H9 (cell line): ENCODE measurements around the gene KCNH4. TPM values are rescaled to one million over a fixed set of nuclear protein-coding genes. Genes with fewer than 3 reads are reported as not detected.

Experiments
- DNase-seq: peaks from one replicate; pipeline ENCODE4 v3.0.0-alpha.2; 2017
- H2AFZ ChIP-seq: one replicate; pipeline ENCODE4 v1.6.1; 2013; ENCODE audit warnings: mild to moderate bottlenecking, low read length, control low read depth, moderate library complexity
- H2AK5ac ChIP-seq: 2 replicates; pipeline ENCODE4 v1.6.1; 2013; ENCODE audit warnings: low read length, control low read depth, mixed read lengths; ENCODE audit not compliant: insufficient read length
- H2BK120ac ChIP-seq: one replicate; pipeline ENCODE4 v1.6.1; 2013; ENCODE audit warnings: low read depth, mild to moderate bottlenecking, low read length, control low read depth, inconsistent platforms; ENCODE audit not compliant: poor library complexity, severe bottlenecking
- H2BK12ac ChIP-seq: 2 replicates; pipeline ENCODE4 v1.6.1; 2013; ENCODE audit warnings: low read length, control low read depth, mixed read lengths, low read depth; ENCODE audit not compliant: insufficient read length
- H2BK15ac ChIP-seq: 2 replicates; pipeline ENCODE4 v1.6.1; 2013; ENCODE audit warnings: low read depth, low read length, control low read depth
- H2BK20ac ChIP-seq: one replicate; pipeline ENCODE4 v1.6.1; 2013; ENCODE audit warnings: low read depth, mild to moderate bottlenecking, low read length, control low read depth, inconsistent platforms; ENCODE audit not compliant: poor library complexity, severe bottlenecking
- H2BK5ac ChIP-seq: 2 replicates; pipeline ENCODE4 v1.6.1; 2013; ENCODE audit warnings: low read length, control low read depth, mixed read lengths; ENCODE audit not compliant: insufficient read length
- H3K14ac ChIP-seq: 2 replicates; pipeline ENCODE4 v1.6.1; 2013; ENCODE audit warnings: low read length, control low read depth; ENCODE audit not compliant: insufficient read depth
- H3K18ac ChIP-seq: 2 replicates; pipeline ENCODE4 v1.6.1; 2013; ENCODE audit warnings: low read depth, mild to moderate bottlenecking, mixed read lengths, low read length, control low read depth; ENCODE audit not compliant: insufficient read length
- H3K23ac ChIP-seq: 2 replicates; pipeline ENCODE4 v1.6.1; 2013; ENCODE audit warnings: low read length, control low read depth, mixed read lengths, low read depth; ENCODE audit not compliant: insufficient read length
- H3K23me2 ChIP-seq: 2 replicates; pipeline ENCODE4 v1.6.1; 2013; ENCODE audit warnings: low read depth, mild to moderate bottlenecking, mixed read lengths, low read length, control low read depth; ENCODE audit not compliant: insufficient read length, poor library complexity, severe bottlenecking
- H3K27ac ChIP-seq: 2 replicates; pipeline ENCODE4 v1.5.1; 2013; ENCODE audit warnings: low read length, control low read depth, mixed read lengths, low read depth; ENCODE audit not compliant: insufficient read length
- H3K27me3 ChIP-seq: 2 replicates; pipeline ENCODE4 v1.6.1; 2013; ENCODE audit warnings: low read length, control low read depth, inconsistent platforms; ENCODE audit not compliant: insufficient read depth
- H3K4ac ChIP-seq: 2 replicates; pipeline ENCODE4 v1.6.1; 2013; ENCODE audit warnings: low read depth, mild to moderate bottlenecking, control low read depth, inconsistent platforms, low read length, moderate library complexity
- H3K4me1 ChIP-seq: 2 replicates; pipeline ENCODE4 v1.6.1; 2013; ENCODE audit warnings: low read length, control low read depth, inconsistent platforms; ENCODE audit not compliant: insufficient read depth
- H3K4me2 ChIP-seq: 2 replicates; pipeline ENCODE4 v1.6.1; 2013; ENCODE audit warnings: low read length, control low read depth, mixed read lengths; ENCODE audit not compliant: insufficient read length, insufficient read depth
- H3K56ac ChIP-seq: 2 replicates; pipeline ENCODE4 v1.6.1; 2013; ENCODE audit warnings: low read depth, mild to moderate bottlenecking, mixed read lengths, low read length, control low read depth; ENCODE audit not compliant: insufficient read length
- H3K79me1 ChIP-seq: 2 replicates; pipeline ENCODE4 v1.6.1; 2013; ENCODE audit warnings: low read depth, mild to moderate bottlenecking, moderate library complexity, low read length, control low read depth, inconsistent platforms; ENCODE audit not compliant: insufficient read depth, poor library complexity, severe bottlenecking
- H3K79me2 ChIP-seq: 2 replicates; pipeline ENCODE4 v1.6.1; 2013; ENCODE audit warnings: low read length, control low read depth, inconsistent platforms; ENCODE audit not compliant: insufficient read depth
- H3K9ac ChIP-seq: 2 replicates; pipeline ENCODE4 v1.6.1; 2013; ENCODE audit warnings: low read length, control low read depth, mixed read lengths; ENCODE audit not compliant: insufficient read length; ENCODE audit errors: extremely low read depth
- H3K9me3 ChIP-seq: one replicate; pipeline ENCODE4 v1.6.1; 2013; ENCODE audit warnings: low read depth, low read length, inconsistent platforms; ENCODE audit not compliant: control insufficient read depth
- H3T11ph ChIP-seq: one replicate; pipeline ENCODE4 v1.6.1; 2013; ENCODE audit warnings: mild to moderate bottlenecking, low read length, control low read depth, inconsistent platforms
- H4K20me1 ChIP-seq: one replicate; pipeline ENCODE4 v1.6.1; 2013; ENCODE audit not compliant: control insufficient read depth, insufficient read length, insufficient read depth
- H4K5ac ChIP-seq: 2 replicates; pipeline ENCODE4 v1.6.1; 2013; ENCODE audit warnings: low read depth, mild to moderate bottlenecking, mixed read lengths, low read length, control low read depth; ENCODE audit not compliant: insufficient read length
- H4K8ac ChIP-seq: replicated peaks from 2 replicates; pipeline ENCODE4 v1.6.1; 2013; ENCODE audit warnings: low read length, control low read depth, mixed read lengths, low read depth; ENCODE audit not compliant: insufficient read length
- H4K91ac ChIP-seq: 2 replicates; pipeline ENCODE4 v1.6.1; 2013; ENCODE audit warnings: low read depth, mild to moderate bottlenecking, moderate library complexity, mixed read lengths, low read length, control low read depth; ENCODE audit not compliant: insufficient read length
- H3K27ac Mint-ChIP-seq, 3 experiments: 2 replicates in 2 of 3; 3 replicates in 1 of 3; pipeline ENCODE4 v1.8.0; 2020 to 2021; ENCODE audit warnings: mixed read lengths in 3 of 3, mild to moderate bottlenecking in 1 of 3, moderate library complexity in 1 of 3
- H3K27me3 Mint-ChIP-seq: 2 replicates; pipeline ENCODE4 v1.8.0; 2021; ENCODE audit warnings: low read depth, mild to moderate bottlenecking, moderate library complexity, mixed read lengths
- H3K36me3 Mint-ChIP-seq, 3 experiments: 2 replicates in 2 of 3; 3 replicates in 1 of 3; pipeline ENCODE4 v1.8.0; 2020 to 2021; ENCODE audit warnings: low read depth in 3 of 3, mixed read lengths in 3 of 3; ENCODE audit not compliant: insufficient read depth in 1 of 3
- H3K4me1 Mint-ChIP-seq, 2 experiments: 2 replicates each; pipeline ENCODE4 v1.8.0; 2020; ENCODE audit warnings: mixed read lengths in 2 of 2
- H3K4me3 Mint-ChIP-seq, 2 experiments: 2 replicates in 1 of 2; 3 replicates in 1 of 2; pipeline ENCODE4 v1.8.0; 2020 to 2021; ENCODE audit warnings: mild to moderate bottlenecking in 2 of 2, mixed read lengths in 2 of 2, moderate library complexity in 1 of 2
- H3K9me3 Mint-ChIP-seq, 2 experiments: 2 replicates in 1 of 2; 3 replicates in 1 of 2; pipeline ENCODE4 v1.8.0; 2020; ENCODE audit warnings: mild to moderate bottlenecking in 2 of 2, mixed read lengths in 2 of 2, moderate library complexity in 1 of 2
- WGBS: extraction: QIAGEN DNeasy Blood & Tissue Kit; methylation state at CpG from one replicate; pipeline ENCODE4 v1.1.7; 2013; ENCODE audit warnings: missing lambda C conversion rate, low lambda C conversion rate, mixed read lengths; ENCODE audit not compliant: insufficient read length; ENCODE audit errors: extremely low coverage; 5-methylcytosine and 5-hydroxymethylcytosine counted together
- total RNA-seq: library from RNA; stranded (reverse); gene quantifications from 2 replicates; pipeline ENCODE4 v1.2.1, GENCODE V29; 2021
- TF ChIP-seq, protein P1 (sequence below): fragments of 200-600 bp; sonication (generic); conservative IDR thresholded peaks from 3 replicates; pipeline ENCODE4 v1.8.0; 2021; ENCODE audit warnings: antibody characterized with exemption, mild to moderate bottlenecking

Gene KCNH4
- total RNA-seq, 1 experiment from 2014 or later: not detected

DNA sequence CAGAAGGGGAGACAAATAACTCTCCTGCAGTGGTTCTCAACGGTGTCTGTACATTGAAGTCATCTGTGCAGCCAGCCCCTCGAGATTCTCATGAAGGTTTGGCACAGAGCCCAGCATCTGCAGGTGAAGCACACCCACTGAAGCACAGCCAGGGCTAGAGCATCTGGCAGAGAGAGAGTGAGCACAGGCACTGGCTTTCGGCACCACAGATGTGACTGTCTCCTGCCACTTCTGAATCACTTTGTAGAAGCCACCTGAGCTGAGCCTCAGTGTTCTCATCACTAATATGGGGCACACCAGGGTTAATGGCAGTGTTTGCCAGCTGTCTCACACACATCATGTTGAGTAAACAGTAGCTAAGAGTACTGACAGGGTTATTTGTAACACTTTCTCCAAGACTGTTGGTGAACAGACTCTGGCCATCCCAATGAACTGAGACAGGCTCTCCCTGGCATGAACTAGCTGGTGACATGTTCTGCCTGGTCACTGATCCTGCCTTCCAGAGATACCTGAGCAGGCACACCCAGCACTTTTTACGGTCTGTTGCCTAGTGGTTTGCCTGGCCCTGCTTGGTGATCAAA, 47.4 kb downstream of the KCNH4 start:
- H2BK5ac ChIP-seq: no peak overlapping the region
- H3K23ac ChIP-seq: no peak overlapping the region
- no peak overlapping the region for H3K4me2 ChIP-seq
- no peak overlapping the region for H2AK5ac ChIP-seq
- H3K9ac ChIP-seq: no peak overlapping the region
- no peak overlapping the region for H4K8ac ChIP-seq
- H4K20me1 ChIP-seq: no peaks in the 10 kb centered on the region
- DNase-seq: no peak
- Mint-ChIP-seq H3K27me3 (no peaks in the 10 kb centered on the region), H3K4me3 (no peak overlapping the region), H3K36me3 (peaks cover 8 to 36% (median 20%) of the 10 kb centered on the region in 3 experiments; a peak in 6 of 7 replicates), H3K27ac (peak overlapping the region; percentile 12 to 61 (median 58); a peak in 2 of 7 replicates), H3K4me1 (peaks cover 29 to 36% of the 10 kb centered on the region in 2 experiments), H3K9me3 (no peaks in the 10 kb centered on the region)
- no peaks in the 10 kb centered on the region for H3K23me2 ChIP-seq
- H2AFZ ChIP-seq: no peak overlapping the region
- TF ChIP-seq, protein P1, sequence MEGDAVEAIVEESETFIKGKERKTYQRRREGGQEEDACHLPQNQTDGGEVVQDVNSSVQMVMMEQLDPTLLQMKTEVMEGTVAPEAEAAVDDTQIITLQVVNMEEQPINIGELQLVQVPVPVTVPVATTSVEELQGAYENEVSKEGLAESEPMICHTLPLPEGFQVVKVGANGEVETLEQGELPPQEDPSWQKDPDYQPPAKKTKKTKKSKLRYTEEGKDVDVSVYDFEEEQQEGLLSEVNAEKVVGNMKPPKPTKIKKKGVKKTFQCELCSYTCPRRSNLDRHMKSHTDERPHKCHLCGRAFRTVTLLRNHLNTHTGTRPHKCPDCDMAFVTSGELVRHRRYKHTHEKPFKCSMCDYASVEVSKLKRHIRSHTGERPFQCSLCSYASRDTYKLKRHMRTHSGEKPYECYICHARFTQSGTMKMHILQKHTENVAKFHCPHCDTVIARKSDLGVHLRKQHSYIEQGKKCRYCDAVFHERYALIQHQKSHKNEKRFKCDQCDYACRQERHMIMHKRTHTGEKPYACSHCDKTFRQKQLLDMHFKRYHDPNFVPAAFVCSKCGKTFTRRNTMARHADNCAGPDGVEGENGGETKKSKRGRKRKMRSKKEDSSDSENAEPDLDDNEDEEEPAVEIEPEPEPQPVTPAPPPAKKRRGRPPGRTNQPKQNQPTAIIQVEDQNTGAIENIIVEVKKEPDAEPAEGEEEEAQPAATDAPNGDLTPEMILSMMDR: no peak
- no peak overlapping the region for H4K91ac ChIP-seq
- H3T11ph ChIP-seq: no peak overlapping the region
- H4K5ac ChIP-seq: no peak overlapping the region
- H2BK120ac ChIP-seq: no peak overlapping the region
- no peak overlapping the region for H3K27ac ChIP-seq
- no peak overlapping the region for H2BK12ac ChIP-seq
- H2BK15ac ChIP-seq: no peak overlapping the region
- H3K27me3 ChIP-seq: no peaks in the 10 kb centered on the region
- peaks cover 2% of the 10 kb centered on the region; the same call in 1 of the 2 replicates for H3K79me2 ChIP-seq
- H2BK20ac ChIP-seq: no peak overlapping the region
- no peak overlapping the region for H3K56ac ChIP-seq
- H3K14ac ChIP-seq: no peak overlapping the region
- H3K18ac ChIP-seq: no peak overlapping the region
- no CpG with 5 or more reads among the region's 4 CpGs for WGBS
- peaks cover 8% of the 10 kb centered on the region for H3K79me1 ChIP-seq
- no peaks in the 10 kb centered on the region for H3K9me3 ChIP-seq
- H3K4ac ChIP-seq: no peak overlapping the region
- peaks cover 5% of the 10 kb centered on the region; the same call in 1 of the 2 replicates for H3K4me1 ChIP-seq
